Keratinocyte (primary cell): Measurements from ENCODE around the gene CHRNB4.

Experiments used
- EZH2 ChIP-seq: IDR thresholded peaks from one replicate; pipeline ENCODE4 v1.6.1; 2012; ENCODE audit warnings: inconsistent platforms, mild to moderate bottlenecking, low read length, moderate library complexity
- TF ChIP-seq, protein P1 (sequence below), 3 experiments: IDR thresholded peaks in 1 of 3; conservative IDR thresholded peaks in 1 of 3; optimal IDR thresholded peaks in 1 of 3; 2 replicates in 2 of 3; 3 replicates in 1 of 3; pipeline versions ENCODE3 to v1.5.1; 2011; ENCODE audit warnings: low read length in 3 of 3, mild to moderate bottlenecking in 3 of 3, moderate library complexity in 2 of 3, control low read depth in 1 of 3, inconsistent platforms in 1 of 3; ENCODE audit not compliant: insufficient read depth in 2 of 3; ENCODE audit errors: extremely low read depth in 1 of 3

DNA sequence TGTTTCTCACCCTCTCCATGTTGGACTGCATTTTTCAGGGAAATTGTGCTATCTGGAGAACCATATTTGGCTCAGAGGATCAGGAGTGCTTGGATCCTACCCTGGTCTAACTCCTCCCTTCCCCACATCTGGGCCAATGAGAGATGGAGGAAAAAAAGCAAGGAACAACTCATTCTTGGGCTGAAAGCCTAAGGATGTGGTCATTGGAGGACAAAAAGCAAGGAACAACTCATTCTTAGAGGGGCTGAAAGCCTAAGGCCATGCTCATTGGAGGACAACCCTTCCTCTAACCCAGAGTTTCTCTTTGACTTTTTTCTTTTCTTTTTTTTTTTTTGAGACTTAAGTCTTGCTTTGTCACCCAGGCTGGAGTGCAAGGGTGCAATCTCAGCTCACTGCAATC lies 48.6 kb upstream of the CHRNB4 start:
- TF ChIP-seq, protein P1, sequence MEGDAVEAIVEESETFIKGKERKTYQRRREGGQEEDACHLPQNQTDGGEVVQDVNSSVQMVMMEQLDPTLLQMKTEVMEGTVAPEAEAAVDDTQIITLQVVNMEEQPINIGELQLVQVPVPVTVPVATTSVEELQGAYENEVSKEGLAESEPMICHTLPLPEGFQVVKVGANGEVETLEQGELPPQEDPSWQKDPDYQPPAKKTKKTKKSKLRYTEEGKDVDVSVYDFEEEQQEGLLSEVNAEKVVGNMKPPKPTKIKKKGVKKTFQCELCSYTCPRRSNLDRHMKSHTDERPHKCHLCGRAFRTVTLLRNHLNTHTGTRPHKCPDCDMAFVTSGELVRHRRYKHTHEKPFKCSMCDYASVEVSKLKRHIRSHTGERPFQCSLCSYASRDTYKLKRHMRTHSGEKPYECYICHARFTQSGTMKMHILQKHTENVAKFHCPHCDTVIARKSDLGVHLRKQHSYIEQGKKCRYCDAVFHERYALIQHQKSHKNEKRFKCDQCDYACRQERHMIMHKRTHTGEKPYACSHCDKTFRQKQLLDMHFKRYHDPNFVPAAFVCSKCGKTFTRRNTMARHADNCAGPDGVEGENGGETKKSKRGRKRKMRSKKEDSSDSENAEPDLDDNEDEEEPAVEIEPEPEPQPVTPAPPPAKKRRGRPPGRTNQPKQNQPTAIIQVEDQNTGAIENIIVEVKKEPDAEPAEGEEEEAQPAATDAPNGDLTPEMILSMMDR (optimal IDR thresholded peaks at IDR 0.05 in 1 of 3, IDR thresholded peaks at IDR 0.05 in 1 of 3, conservative IDR thresholded peaks at IDR 0.05 in 1 of 3; ENCODE audit: extremely low read depth in 1 of 3, insufficient read depth in 2 of 3, low read length in 3 of 3): no peak
- no peak for TF ChIP-seq EZH2
